ENCODE measurements around the gene SORBS2. TPM values are rescaled to one million over a fixed set of nuclear protein-coding genes. Genes with fewer than 3 reads are reported as not detected.
A peak's percentile ranks its signal among the peaks of the same experiment; 100 is the strongest.

Gene SORBS2
- total RNA-seq, 1 donor from 2014 or later: 20.0 TPM

GRCh38 chr4:185578284-185578683 lies 233.7 kb downstream of the SORBS2 start:
- TF ChIP-seq CTCF (IDR thresholded peaks at IDR 0.05; ENCODE audit: unreplicated experiment): no peak

GRCh38 chr4:185576962-185577950 lies 234.7 kb downstream of the SORBS2 start:
- H3K27ac Mint-ChIP-seq (ENCODE audit: unreplicated experiment): no peak overlapping the region
- peaks cover 6% of the 10 kb centered on the region for H3K27me3 Mint-ChIP-seq (ENCODE audit: unreplicated experiment)
- TF ChIP-seq CTCF (IDR thresholded peaks at IDR 0.05; ENCODE audit: unreplicated experiment): no peak
- peaks cover 8% of the 10 kb centered on the region for H3K4me1 Mint-ChIP-seq (ENCODE audit: unreplicated experiment)
- H3K4me3 Mint-ChIP-seq (ENCODE audit: unreplicated experiment): no peak overlapping the region
- H3K9me3 Mint-ChIP-seq (ENCODE audit: unreplicated experiment): no peaks in the 10 kb centered on the region
- peaks cover 5% of the 10 kb centered on the region for H3K36me3 Mint-ChIP-seq (ENCODE audit: low read depth, unreplicated experiment)
- no peak for DNase-seq (ENCODE audit: low spot score)

More at GRCh38 chr4:185578284-185578683, 233.7 kb downstream of the SORBS2 start:
- peaks cover 6% of the 10 kb centered on the region for H3K27me3 Mint-ChIP-seq (ENCODE audit: unreplicated experiment)
- peaks cover 5% of the 10 kb centered on the region for H3K36me3 Mint-ChIP-seq (ENCODE audit: low read depth, unreplicated experiment)
- DNase-seq (ENCODE audit: low spot score): no peak
- no peak overlapping the region for H3K27ac Mint-ChIP-seq (ENCODE audit: unreplicated experiment)
- H3K9me3 Mint-ChIP-seq (ENCODE audit: unreplicated experiment): no peaks in the 10 kb centered on the region
- H3K4me1 Mint-ChIP-seq (ENCODE audit: unreplicated experiment): peaks cover 7% of the 10 kb centered on the region
- no peak overlapping the region for H3K4me3 Mint-ChIP-seq (ENCODE audit: unreplicated experiment)

- peaks cover 8% of the 10 kb centered on the region for H3K4me1 Mint-ChIP-seq (ENCODE audit: unreplicated experiment)
- no peak for DNase-seq (ENCODE audit: low spot score)
- H3K27me3 Mint-ChIP-seq (ENCODE audit: unreplicated experiment): peaks cover 6% of the 10 kb centered on the region
- no peak overlapping the region for H3K27ac Mint-ChIP-seq (ENCODE audit: unreplicated experiment)
- H3K36me3 Mint-ChIP-seq (ENCODE audit: low read depth, unreplicated experiment): peaks cover 5% of the 10 kb centered on the region
- TF ChIP-seq CTCF (IDR thresholded peaks at IDR 0.05; ENCODE audit: unreplicated experiment): no peak
- H3K4me3 Mint-ChIP-seq (ENCODE audit: unreplicated experiment): no peak overlapping the region
- H3K9me3 Mint-ChIP-seq (ENCODE audit: unreplicated experiment): no peaks in the 10 kb centered on the region
Measured at GRCh38 chr4:185576314-185576961, 235.6 kb downstream of the SORBS2 start.

- Mint-ChIP-seq H3K36me3 (ENCODE audit: low read depth, unreplicated experiment) (no peaks in the 10 kb centered on the region), H3K9me3 (ENCODE audit: unreplicated experiment) (no peaks in the 10 kb centered on the region), H3K27ac (ENCODE audit: unreplicated experiment) (peak overlapping the region; percentile 93), H3K4me3 (ENCODE audit: unreplicated experiment) (no peak overlapping the region), H3K4me1 (ENCODE audit: unreplicated experiment) (peaks cover 8% of the 10 kb centered on the region), H3K27me3 (ENCODE audit: unreplicated experiment) (peaks cover 3% of the 10 kb centered on the region)
- peak; percentile 33 for DNase-seq (ENCODE audit: low spot score)
- TF ChIP-seq CTCF (IDR thresholded peaks at IDR 0.05; ENCODE audit: unreplicated experiment): no peak
Measured at GRCh38 chr4:185573651-185574199, 238.3 kb downstream of the SORBS2 start.

Measured in endothelial cell (in vitro differentiated cells).